K562 (cell line): ENCODE measurements around the gene TEX101. TPM values are rescaled to one million over a fixed set of nuclear protein-coding genes. Genes with fewer than 3 reads are reported as not detected.

Experiments used
- E2F6 ChIP-seq, 2 experiments: IDR thresholded peaks; 2 replicates each; pipeline ENCODE4 v1.6.1; 2011; ENCODE audit warnings: borderline replicate concordance in 1 of 2, control low read depth in 1 of 2, low read depth in 1 of 2, low read length in 1 of 2, mild to moderate bottlenecking in 1 of 2, mixed read lengths in 1 of 2, moderate library complexity in 1 of 2; ENCODE audit not compliant: insufficient read depth in 1 of 2, insufficient read length in 1 of 2, poor library complexity in 1 of 2, severe bottlenecking in 1 of 2; ENCODE audit errors: extremely low read depth in 1 of 2
- ELF2 ChIP-seq: fragments of 250-450 bp; sonication (Bioruptor Pico); IDR thresholded peaks from 2 replicates; pipeline ENCODE4 v1.5.0; 2021; ENCODE audit warnings: mild to moderate bottlenecking
- EP400 ChIP-seq: fragments of 450-650 bp; IDR thresholded peaks from 2 replicates; pipeline ENCODE4 v1.6.1; 2017; ENCODE audit warnings: antibody characterized with exemption, mild to moderate bottlenecking, moderate library complexity
- MCM3 ChIP-seq: fragments of 450-650 bp; IDR thresholded peaks from 2 replicates; pipeline ENCODE4 v1.6.1; 2016
- MGA ChIP-seq: fragments of 450-650 bp; IDR thresholded peaks from 2 replicates; pipeline ENCODE4 v1.6.1; 2016; ENCODE audit warnings: mild to moderate bottlenecking, moderate library complexity
- NCOR1 ChIP-seq: fragments of 450-650 bp; IDR thresholded peaks from 2 replicates; pipeline ENCODE4 v1.6.1; 2016; ENCODE audit warnings: mild to moderate bottlenecking, moderate library complexity
- PPARD ChIP-seq: fragments of 250-450 bp; sonication (Bioruptor Pico); IDR thresholded peaks from 2 replicates; pipeline ENCODE4 v1.8.0; 2022; ENCODE audit warnings: inconsistent platforms, mild to moderate bottlenecking, moderate library complexity
- SMARCB1 ChIP-seq: IDR thresholded peaks from 2 replicates; pipeline ENCODE4 v1.6.1; 2011; ENCODE audit warnings: improper control_type of control experiment, low read depth; ENCODE audit not compliant: insufficient read length
- SMARCC2 ChIP-seq: fragments of 450-650 bp; IDR thresholded peaks from 2 replicates; pipeline ENCODE4 v1.6.1; 2017; ENCODE audit warnings: antibody characterized with exemption, moderate library complexity, mild to moderate bottlenecking, low read depth
- ZEB2 ChIP-seq: fragments of 450-650 bp; IDR thresholded peaks from 2 replicates; pipeline ENCODE4 v1.6.1; 2016
- ZNF395 ChIP-seq: fragments of 200-800 bp; sonication (Bioruptor generic); IDR thresholded peaks from 2 replicates; pipeline ENCODE4 v1.6.1; 2017; ENCODE audit warnings: missing genetic modification characterization, missing compliant biosample characterization
- polyA plus RNA-seq, 8 experiments: library from polyadenylated mRNA; depleted of rRNA in 4 of 8; stranded (reverse) in 5 of 8; unstranded in 3 of 8; fragments of >200 nt; fragmentation: Nextera tagmentation in 2 of 8; fragmentation: Illumina TruSeq in 1 of 8; extraction: Ambion mirVana in 2 of 8; extraction: Trizol in 1 of 8; gene quantifications; 2 replicates each; pipeline versions ENCODE4 v1.2.1 to v1.2.3, GENCODE V29; 2011 to 2014; ENCODE audit warnings: inconsistent platforms in 1 of 8, missing spikeins in 1 of 8
- total RNA-seq, 7 experiments: library from RNA; depleted of rRNA in 6 of 7; stranded (reverse); fragments of >200 nt in 6 of 7; fragmentation: Illumina TruSeq in 2 of 7; extraction: Trizol in 2 of 7; gene quantifications; 2 replicates each; pipeline versions ENCODE4 v1.2.1 to v1.2.3, GENCODE V29; 2011 to 2021; ENCODE audit warnings: low replicate concordance in 1 of 7
- TF ChIP-seq, protein P1 (sequence below): fragments of 250-450 bp; sonication (Bioruptor Pico); IDR thresholded peaks from 2 replicates; pipeline ENCODE4 v1.8.0; 2022; ENCODE audit warnings: moderate library complexity, mild to moderate bottlenecking, inconsistent platforms

TEX101 gene
- total and polyA plus RNA-seq, 9 of the 15 experiments (the other 6 are each of a cell fraction or from before 2014, with no cell fraction given) = 0.10 to 0.36 (median 0.14) TPM; not detected in 6

- TF ChIP-seq, protein P1, sequence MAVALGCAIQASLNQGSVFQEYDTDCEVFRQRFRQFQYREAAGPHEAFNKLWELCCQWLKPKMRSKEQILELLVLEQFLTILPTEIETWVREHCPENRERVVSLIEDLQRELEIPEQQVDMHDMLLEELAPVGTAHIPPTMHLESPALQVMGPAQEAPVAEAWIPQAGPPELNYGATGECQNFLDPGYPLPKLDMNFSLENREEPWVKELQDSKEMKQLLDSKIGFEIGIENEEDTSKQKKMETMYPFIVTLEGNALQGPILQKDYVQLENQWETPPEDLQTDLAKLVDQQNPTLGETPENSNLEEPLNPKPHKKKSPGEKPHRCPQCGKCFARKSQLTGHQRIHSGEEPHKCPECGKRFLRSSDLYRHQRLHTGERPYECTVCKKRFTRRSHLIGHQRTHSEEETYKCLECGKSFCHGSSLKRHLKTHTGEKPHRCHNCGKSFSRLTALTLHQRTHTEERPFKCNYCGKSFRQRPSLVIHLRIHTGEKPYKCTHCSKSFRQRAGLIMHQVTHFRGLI (CRISPR knock-in tag) = no peak
- peak; percentile 85 for TF ChIP-seq NCOR1
- no peak for TF ChIP-seq ELF2
- TF ChIP-seq MGA = no peak
- TF ChIP-seq ZEB2 = no peak
- TF ChIP-seq EP400 = 0 out of 2 replicates have a peak, but pooled peaks have one; percentile 4
- no peak for TF ChIP-seq ZNF395 (CRISPR knock-in tag)
- TF ChIP-seq SMARCC2 = no peak
- TF ChIP-seq SMARCB1 = no peak
- no peak for TF ChIP-seq PPARD
- TF ChIP-seq MCM3 = no peak
- no peak for TF ChIP-seq E2F6 (IDR thresholded peaks at IDR 0.05; ENCODE audit: borderline replicate concordance in 1 of 2, extremely low read depth in 1 of 2, insufficient read depth in 1 of 2, insufficient read length in 1 of 2, low read depth in 1 of 2, low read length in 1 of 2, poor library complexity in 1 of 2, severe bottlenecking in 1 of 2)
These were observed 30.0 kb downstream of the TEX101 start (continued) for GRCh38 chr19:43444531-43445287.
